ENCODE measurements around the gene INTS6. TPM values are rescaled to one million over a fixed set of nuclear protein-coding genes. Genes with fewer than 3 reads are reported as not detected.

Gene INTS6
- total RNA-seq, 1 donor from 2014 or later = 49.7 TPM

DNA sequence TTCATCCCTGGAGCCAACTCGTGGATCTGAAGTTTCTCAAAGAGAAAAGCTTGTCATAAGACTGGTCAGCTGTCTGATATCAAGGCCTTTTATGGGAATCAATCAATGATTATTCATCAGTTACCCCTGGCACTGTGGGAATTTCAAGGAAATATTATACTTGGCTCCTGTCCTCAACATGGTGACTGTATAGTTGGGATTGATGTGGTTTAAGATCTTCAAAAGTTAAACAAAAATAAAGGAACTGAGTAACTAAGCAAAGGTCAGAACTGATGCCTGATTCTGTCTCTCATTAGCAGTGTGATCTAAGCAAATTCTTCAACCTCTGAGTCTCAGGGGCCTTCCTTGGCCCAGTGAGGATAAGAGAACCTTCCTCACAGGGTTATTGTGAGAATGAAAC lies 135.6 kb downstream of the INTS6 start:
- DNase-seq (ENCODE audit: low spot score) = no peak

- DNase-seq (ENCODE audit: low spot score) = no peak
Observed at GRCh38 chr13:51313619-51314018, 139.2 kb downstream of the INTS6 start.

DNA sequence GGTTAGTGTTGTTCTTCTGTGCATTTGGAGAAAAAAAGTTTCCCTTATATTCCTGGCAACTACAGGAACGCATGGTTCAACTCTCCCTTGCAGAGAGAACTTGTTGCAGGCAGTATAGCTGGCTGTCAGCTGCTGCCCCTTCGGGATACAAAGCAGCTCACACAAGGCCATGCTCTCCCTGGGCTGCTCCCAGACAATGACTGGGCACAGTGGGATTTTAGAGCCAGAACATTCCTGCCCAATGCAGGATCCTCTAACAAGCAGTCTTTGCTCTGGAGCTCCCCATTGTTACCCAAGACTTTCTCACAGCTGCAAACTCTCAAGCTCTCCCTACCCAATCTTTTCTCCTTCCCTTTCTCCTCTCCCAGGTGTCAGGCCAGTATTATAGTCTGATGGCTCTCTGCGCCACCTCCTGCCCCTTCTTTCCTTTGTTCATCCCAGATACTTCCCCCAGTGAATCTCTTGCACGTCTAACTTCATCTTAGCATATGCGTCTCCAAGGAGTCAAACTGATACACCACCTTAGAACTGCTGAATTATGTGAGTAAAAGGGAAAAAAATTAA lies 140.8 kb downstream of the INTS6 start:
- no peak for DNase-seq (ENCODE audit: low spot score)

Other genes starting within 250 kb of the INTS6 start
- gene FAM124A, start 230.6 kb downstream of the INTS6 start, total RNA-seq = 5.0 TPM
- 0.31 TPM for gene SERPINE3, start 113.3 kb downstream of the INTS6 start, total RNA-seq
- gene WDFY2, start 131.4 kb upstream of the INTS6 start, total RNA-seq = 17.2 TPM